Neural cell (in vitro differentiated cells): ENCODE results near the gene KRTAP5-1. TPM values are rescaled to one million over a fixed set of nuclear protein-coding genes. Genes with fewer than 3 reads are reported as not detected.
A peak's percentile ranks its signal among the peaks of the same experiment; 100 is the strongest.

Experiments
- H2AFZ ChIP-seq: fragments of 200-600, 300-800 bp; sonication (generic), shearing (Covaris generic); 2 replicates; pipeline ENCODE4 v1.6.0; 2014; ENCODE audit warnings: low read depth, mild to moderate bottlenecking, antibody characterized with exemption, low read length, moderate library complexity
- H3F3A ChIP-seq: fragments of 200-600 bp; shearing (Covaris generic); 2 replicates; pipeline ENCODE4 v1.6.1; 2016; ENCODE audit warnings: mild to moderate bottlenecking, moderate library complexity, mixed read lengths, antibody characterized with exemption, low read length; ENCODE audit not compliant: insufficient read depth, poor library complexity, severe bottlenecking
- H3K27ac ChIP-seq: fragments of 200-600, 300-800 bp; sonication (generic), shearing (Covaris generic); 2 replicates; pipeline ENCODE4 v1.5.1; 2014; ENCODE audit warnings: mild to moderate bottlenecking, low read length, moderate library complexity
- H3K27me3 ChIP-seq: fragments of 300-800, 200-600 bp; sonication (generic), shearing (Covaris generic); 2 replicates; pipeline ENCODE4 v1.6.0; 2014; ENCODE audit warnings: mild to moderate bottlenecking, low read depth, low read length, moderate library complexity; ENCODE audit not compliant: insufficient read depth
- H3K36me3 ChIP-seq: fragments of 300-800, 200-600 bp; sonication (generic), shearing (Covaris generic); 2 replicates; pipeline ENCODE4 v1.5.1; 2014; ENCODE audit warnings: mild to moderate bottlenecking, antibody characterized with exemption, low read length, moderate library complexity; ENCODE audit not compliant: insufficient read depth
- H3K4me2 ChIP-seq: fragments of 300-800, 200-600 bp; sonication (generic), shearing (Covaris generic); 2 replicates; pipeline ENCODE4 v1.6.0; 2014; ENCODE audit warnings: mild to moderate bottlenecking, low read length
- H3K4me3 ChIP-seq: fragments of 300-800, 200-600 bp; sonication (generic), shearing (Covaris generic); 2 replicates; pipeline ENCODE4 v1.5.1; 2014; ENCODE audit warnings: mild to moderate bottlenecking, low read length, moderate library complexity
- H3K79me2 ChIP-seq: fragments of 200-600 bp; shearing (Covaris generic); replicated peaks from 2 replicates; pipeline ENCODE4 v1.6.0; 2014; ENCODE audit warnings: mild to moderate bottlenecking, low read length, moderate library complexity; ENCODE audit not compliant: insufficient read depth
- H3K9ac ChIP-seq: fragments of 300-800, 200-600 bp; sonication (generic), shearing (Covaris generic); 2 replicates; pipeline ENCODE4 v1.6.1; 2016; ENCODE audit warnings: mild to moderate bottlenecking, low read length, mixed read lengths
- H3K9me2 ChIP-seq: fragments of 200-600 bp; shearing (Covaris generic); 2 replicates; pipeline ENCODE4 v1.6.1; 2016; ENCODE audit warnings: mild to moderate bottlenecking, low read length, mixed read lengths; ENCODE audit not compliant: insufficient read depth
- H3K9me3 ChIP-seq: fragments of 200-600, 300-800 bp; sonication (generic), shearing (Covaris generic); 2 replicates; pipeline ENCODE4 v1.6.1; 2016; ENCODE audit warnings: mild to moderate bottlenecking, mixed run types, low read length, moderate library complexity, mixed read lengths
- H4K20me1 ChIP-seq: fragments of 200-600 bp; shearing (Covaris generic); 2 replicates; pipeline ENCODE4 v1.6.1; 2016; ENCODE audit warnings: mild to moderate bottlenecking, mixed run types; ENCODE audit not compliant: insufficient read depth
- EP300 ChIP-seq: fragments of 450-650 bp; conservative IDR thresholded peaks from 2 replicates; pipeline ENCODE4 v1.6.1; 2014; ENCODE audit warnings: antibody characterized with exemption, mild to moderate bottlenecking, moderate library complexity; ENCODE audit not compliant: poor library complexity, severe bottlenecking
- EZH2 ChIP-seq: fragments of 200-600, 300-800 bp; shearing (Covaris generic), sonication (generic); IDR thresholded peaks from 2 replicates; pipeline ENCODE4 v1.6.1; 2014; ENCODE audit warnings: antibody characterized with exemption, low read length, borderline replicate concordance, mild to moderate bottlenecking; ENCODE audit not compliant: insufficient read depth, poor library complexity, severe bottlenecking
- MXI1 ChIP-seq: fragments of 450-650 bp; conservative IDR thresholded peaks from 2 replicates; pipeline ENCODE4 v1.6.1; 2014; ENCODE audit warnings: antibody characterized with exemption, mild to moderate bottlenecking; ENCODE audit not compliant: poor library complexity, severe bottlenecking
- POLR2AphosphoS5 ChIP-seq: IDR thresholded peaks from 2 replicates; pipeline ENCODE4 v1.6.1; 2012
- RAD21 ChIP-seq: fragments of 450-650 bp; conservative IDR thresholded peaks from 2 replicates; pipeline ENCODE4 v1.6.1; 2014; ENCODE audit warnings: antibody characterized with exemption, mild to moderate bottlenecking, moderate library complexity
- SMC3 ChIP-seq: fragments of 450-650 bp; conservative IDR thresholded peaks from 2 replicates; pipeline ENCODE4 v1.6.1; 2014; ENCODE audit warnings: antibody characterized with exemption, mild to moderate bottlenecking, moderate library complexity; ENCODE audit not compliant: poor library complexity
- TAF1 ChIP-seq: IDR thresholded peaks from 2 replicates; pipeline ENCODE4 v1.6.1; 2012; ENCODE audit warnings: low read depth
- polyA plus RNA-seq: library from polyadenylated mRNA; depleted of rRNA; stranded (reverse); fragments of >200 nt; gene quantifications from 2 replicates; pipeline ENCODE4 v1.2.3, GENCODE V29; 2014
- TF ChIP-seq, protein P1 (sequence below): IDR thresholded peaks from 2 replicates; pipeline ENCODE4 v1.6.1; 2012; ENCODE audit warnings: borderline replicate concordance
- TF ChIP-seq, protein P2 (sequence below): fragments of 450-650 bp; IDR thresholded peaks from 2 replicates; pipeline ENCODE4 v1.5.1; 2014; ENCODE audit warnings: antibody characterized with exemption, mild to moderate bottlenecking, moderate library complexity; ENCODE audit not compliant: poor library complexity, severe bottlenecking

KRTAP5-1 gene
- polyA plus RNA-seq, 1 donor from 2014 or later = not detected

GRCh38 chr11:1548221-1549070 is 36.6 kb downstream of the KRTAP5-1 start:
- Histone ChIP-seq H3K79me2 (no peaks in the 10 kb centered on the region), H3K4me3 (peak overlapping the region; percentile 42), H3K27ac (no peak overlapping the region), H3K9ac (no peak overlapping the region), H3K27me3 (peaks cover 64% of the 10 kb centered on the region), H4K20me1 (no peaks in the 10 kb centered on the region), H2AFZ (no peak overlapping the region), H3K4me2 (no peak overlapping the region), H3K36me3 (no peaks in the 10 kb centered on the region), H3K9me2 (no peaks in the 10 kb centered on the region), H3K9me3 (no peaks in the 10 kb centered on the region), H3F3A (no peaks in the 10 kb centered on the region)
- no peak for TF ChIP-seq MXI1
- TF ChIP-seq TAF1 = no peak
- TF ChIP-seq, protein P1, sequence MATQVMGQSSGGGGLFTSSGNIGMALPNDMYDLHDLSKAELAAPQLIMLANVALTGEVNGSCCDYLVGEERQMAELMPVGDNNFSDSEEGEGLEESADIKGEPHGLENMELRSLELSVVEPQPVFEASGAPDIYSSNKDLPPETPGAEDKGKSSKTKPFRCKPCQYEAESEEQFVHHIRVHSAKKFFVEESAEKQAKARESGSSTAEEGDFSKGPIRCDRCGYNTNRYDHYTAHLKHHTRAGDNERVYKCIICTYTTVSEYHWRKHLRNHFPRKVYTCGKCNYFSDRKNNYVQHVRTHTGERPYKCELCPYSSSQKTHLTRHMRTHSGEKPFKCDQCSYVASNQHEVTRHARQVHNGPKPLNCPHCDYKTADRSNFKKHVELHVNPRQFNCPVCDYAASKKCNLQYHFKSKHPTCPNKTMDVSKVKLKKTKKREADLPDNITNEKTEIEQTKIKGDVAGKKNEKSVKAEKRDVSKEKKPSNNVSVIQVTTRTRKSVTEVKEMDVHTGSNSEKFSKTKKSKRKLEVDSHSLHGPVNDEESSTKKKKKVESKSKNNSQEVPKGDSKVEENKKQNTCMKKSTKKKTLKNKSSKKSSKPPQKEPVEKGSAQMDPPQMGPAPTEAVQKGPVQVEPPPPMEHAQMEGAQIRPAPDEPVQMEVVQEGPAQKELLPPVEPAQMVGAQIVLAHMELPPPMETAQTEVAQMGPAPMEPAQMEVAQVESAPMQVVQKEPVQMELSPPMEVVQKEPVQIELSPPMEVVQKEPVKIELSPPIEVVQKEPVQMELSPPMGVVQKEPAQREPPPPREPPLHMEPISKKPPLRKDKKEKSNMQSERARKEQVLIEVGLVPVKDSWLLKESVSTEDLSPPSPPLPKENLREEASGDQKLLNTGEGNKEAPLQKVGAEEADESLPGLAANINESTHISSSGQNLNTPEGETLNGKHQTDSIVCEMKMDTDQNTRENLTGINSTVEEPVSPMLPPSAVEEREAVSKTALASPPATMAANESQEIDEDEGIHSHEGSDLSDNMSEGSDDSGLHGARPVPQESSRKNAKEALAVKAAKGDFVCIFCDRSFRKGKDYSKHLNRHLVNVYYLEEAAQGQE = no peak
- TF ChIP-seq EP300 = no peak
- no peak for TF ChIP-seq RAD21
- no peak for TF ChIP-seq EZH2
- TF ChIP-seq, protein P2, sequence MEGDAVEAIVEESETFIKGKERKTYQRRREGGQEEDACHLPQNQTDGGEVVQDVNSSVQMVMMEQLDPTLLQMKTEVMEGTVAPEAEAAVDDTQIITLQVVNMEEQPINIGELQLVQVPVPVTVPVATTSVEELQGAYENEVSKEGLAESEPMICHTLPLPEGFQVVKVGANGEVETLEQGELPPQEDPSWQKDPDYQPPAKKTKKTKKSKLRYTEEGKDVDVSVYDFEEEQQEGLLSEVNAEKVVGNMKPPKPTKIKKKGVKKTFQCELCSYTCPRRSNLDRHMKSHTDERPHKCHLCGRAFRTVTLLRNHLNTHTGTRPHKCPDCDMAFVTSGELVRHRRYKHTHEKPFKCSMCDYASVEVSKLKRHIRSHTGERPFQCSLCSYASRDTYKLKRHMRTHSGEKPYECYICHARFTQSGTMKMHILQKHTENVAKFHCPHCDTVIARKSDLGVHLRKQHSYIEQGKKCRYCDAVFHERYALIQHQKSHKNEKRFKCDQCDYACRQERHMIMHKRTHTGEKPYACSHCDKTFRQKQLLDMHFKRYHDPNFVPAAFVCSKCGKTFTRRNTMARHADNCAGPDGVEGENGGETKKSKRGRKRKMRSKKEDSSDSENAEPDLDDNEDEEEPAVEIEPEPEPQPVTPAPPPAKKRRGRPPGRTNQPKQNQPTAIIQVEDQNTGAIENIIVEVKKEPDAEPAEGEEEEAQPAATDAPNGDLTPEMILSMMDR = no peak
- no peak for TF ChIP-seq SMC3
- TF ChIP-seq POLR2AphosphoS5 = no peak

DNA sequence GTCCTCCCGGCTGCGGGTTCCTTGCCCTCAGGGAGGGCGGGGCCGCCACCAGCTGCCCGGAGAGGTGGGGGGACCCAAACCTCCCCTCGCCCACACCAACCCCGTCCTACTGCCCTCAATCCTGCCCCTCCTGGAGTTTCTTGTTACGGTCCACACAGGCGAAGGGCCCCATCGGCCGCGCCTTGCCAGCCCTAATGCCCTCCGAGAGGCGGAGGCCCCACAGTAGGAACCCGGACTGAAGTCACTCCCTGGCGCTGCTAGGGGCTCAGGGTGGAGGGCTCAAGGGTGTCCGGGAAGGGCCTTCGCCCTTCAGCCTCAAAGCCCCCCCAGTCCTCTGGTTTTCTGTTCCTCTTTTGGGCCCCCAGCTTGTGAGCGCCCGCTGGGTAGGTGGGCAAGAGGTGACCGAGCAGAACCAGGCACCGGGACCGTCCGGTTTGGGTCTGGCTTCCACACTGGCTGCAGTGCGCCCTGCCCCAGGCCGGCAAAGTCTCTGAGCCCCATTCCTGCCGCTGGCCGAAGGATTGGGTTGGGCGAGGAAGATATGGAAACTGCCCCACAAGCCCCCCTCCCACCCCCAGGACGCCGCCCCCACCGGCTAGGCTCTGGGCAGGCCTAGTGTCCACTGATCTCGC is 37.5 kb downstream of the KRTAP5-1 start:
- no peaks in the 10 kb centered on the region for H3K9me3 ChIP-seq
- no peaks in the 10 kb centered on the region for H3F3A ChIP-seq
- no peak overlapping the region for H3K4me2 ChIP-seq
- no peak for TF ChIP-seq TAF1
- no peak for TF ChIP-seq SMC3
- TF ChIP-seq EZH2 = no peak
- no peak for TF ChIP-seq EP300
- no peak for TF ChIP-seq POLR2AphosphoS5
- no peak for TF ChIP-seq MXI1
- TF ChIP-seq, protein P1 = no peak
- no peak for TF ChIP-seq RAD21
- H3K36me3 ChIP-seq = no peaks in the 10 kb centered on the region
- peak overlapping the region; percentile 62 for H3K9ac ChIP-seq
- no peaks in the 10 kb centered on the region for H3K79me2 ChIP-seq
- H3K4me3 ChIP-seq = peak overlapping the region; percentile 67
- peaks cover 64% of the 10 kb centered on the region for H3K27me3 ChIP-seq
- no peak overlapping the region for H2AFZ ChIP-seq
- H3K27ac ChIP-seq = no peak overlapping the region
- no peaks in the 10 kb centered on the region for H4K20me1 ChIP-seq
- H3K9me2 ChIP-seq = no peaks in the 10 kb centered on the region
